Measurements from ENCODE around the gene NEDD4L. TPM values are rescaled to one million over a fixed set of nuclear protein-coding genes. Genes with fewer than 3 reads are reported as not detected.
A peak's percentile ranks its signal among the peaks of the same experiment; 100 is the strongest.
"Not testable (repeated sequence)": the region's sequence is repeated elsewhere in the genome, so short reads cannot be mapped to it uniquely, and the experiment has no call there.

NEDD4L gene
- 10 to 100 TPM; 11.2 to 28.1 (median 15.7) TPM for total RNA-seq (2021; fragmentation: NEBNext Ultra II Directional; extraction: Animal tissue kit (Norgen Biotek cat#: 25700))
- long read RNA-seq, full-length matches to known transcripts = 1 of 14 reads
- long read RNA-seq, partial matches to known transcripts = 4 of 14 reads
- long read RNA-seq, other reads (novel, unspliced or antisense) = 9 of 14 reads

DNA sequence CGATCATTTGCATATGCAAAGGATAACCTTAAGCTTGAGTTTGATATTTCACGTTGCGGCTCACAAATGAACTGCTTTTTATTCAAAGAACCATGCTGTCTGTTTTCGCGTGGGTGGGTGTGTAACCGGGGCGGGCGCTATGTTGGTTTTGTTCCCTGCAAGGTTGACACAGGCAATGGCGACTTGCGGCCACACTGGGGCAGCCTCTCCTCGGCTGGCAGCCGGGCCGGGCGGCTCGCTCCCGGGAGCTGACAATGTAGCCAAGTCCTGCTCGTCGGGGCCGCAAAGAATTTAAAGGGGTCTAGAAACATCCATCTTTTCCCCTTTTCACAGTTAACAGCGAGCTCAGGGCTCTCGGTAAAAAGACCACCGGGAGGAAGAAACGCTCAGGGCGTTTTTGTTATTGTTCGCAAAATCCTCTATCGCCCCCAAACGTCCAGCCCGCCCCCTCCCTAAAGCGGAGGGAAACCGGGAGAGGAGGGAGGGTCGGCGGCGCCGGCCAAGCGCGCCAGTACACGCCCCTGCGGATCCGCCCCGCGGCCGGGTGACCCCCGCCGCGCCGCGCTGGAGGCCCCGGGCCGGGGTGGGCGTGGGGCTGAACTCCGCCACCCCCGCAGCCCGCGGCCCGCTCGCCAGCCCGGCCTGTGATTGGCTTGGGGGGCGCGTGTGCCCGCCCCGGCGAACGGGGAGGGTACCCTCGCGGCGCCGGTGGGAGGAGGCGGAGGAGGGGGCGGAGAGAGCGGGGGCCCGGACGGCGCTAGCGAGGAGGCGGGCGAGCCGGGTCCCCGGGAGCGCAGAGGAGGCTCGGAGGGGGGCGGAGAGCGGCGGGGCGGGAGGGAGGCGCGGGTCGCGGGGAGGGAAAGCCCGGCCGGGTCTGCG, at the start of gene NEDD4L:
Gene NEDD4L (plus strand): TSS at position 736 of the 879 bp plus-strand sequence. CDS start 435 bp downstream, outside the sequence.
- peak; percentile 65 for DNase-seq
- Mint-ChIP-seq H3K4me1 (ENCODE audit: low read depth) (peaks cover 30% of the 10 kb centered on the region), H3K4me3 (peak within 1 kb of the TSS; percentile 87), H3K9me3 (no peaks in the 10 kb centered on the region), H3K27me3 (ENCODE audit: insufficient read depth) (peaks cover 30% of the 10 kb centered on the region), H3K27ac (no peak within 1 kb of the TSS), H3K36me3 (ENCODE audit: low read depth) (no peaks in the 10 kb centered on the region)
- TF ChIP-seq, protein P1, sequence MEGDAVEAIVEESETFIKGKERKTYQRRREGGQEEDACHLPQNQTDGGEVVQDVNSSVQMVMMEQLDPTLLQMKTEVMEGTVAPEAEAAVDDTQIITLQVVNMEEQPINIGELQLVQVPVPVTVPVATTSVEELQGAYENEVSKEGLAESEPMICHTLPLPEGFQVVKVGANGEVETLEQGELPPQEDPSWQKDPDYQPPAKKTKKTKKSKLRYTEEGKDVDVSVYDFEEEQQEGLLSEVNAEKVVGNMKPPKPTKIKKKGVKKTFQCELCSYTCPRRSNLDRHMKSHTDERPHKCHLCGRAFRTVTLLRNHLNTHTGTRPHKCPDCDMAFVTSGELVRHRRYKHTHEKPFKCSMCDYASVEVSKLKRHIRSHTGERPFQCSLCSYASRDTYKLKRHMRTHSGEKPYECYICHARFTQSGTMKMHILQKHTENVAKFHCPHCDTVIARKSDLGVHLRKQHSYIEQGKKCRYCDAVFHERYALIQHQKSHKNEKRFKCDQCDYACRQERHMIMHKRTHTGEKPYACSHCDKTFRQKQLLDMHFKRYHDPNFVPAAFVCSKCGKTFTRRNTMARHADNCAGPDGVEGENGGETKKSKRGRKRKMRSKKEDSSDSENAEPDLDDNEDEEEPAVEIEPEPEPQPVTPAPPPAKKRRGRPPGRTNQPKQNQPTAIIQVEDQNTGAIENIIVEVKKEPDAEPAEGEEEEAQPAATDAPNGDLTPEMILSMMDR (IDR thresholded peaks at IDR 0.05) = peak; percentile 84

DNA sequence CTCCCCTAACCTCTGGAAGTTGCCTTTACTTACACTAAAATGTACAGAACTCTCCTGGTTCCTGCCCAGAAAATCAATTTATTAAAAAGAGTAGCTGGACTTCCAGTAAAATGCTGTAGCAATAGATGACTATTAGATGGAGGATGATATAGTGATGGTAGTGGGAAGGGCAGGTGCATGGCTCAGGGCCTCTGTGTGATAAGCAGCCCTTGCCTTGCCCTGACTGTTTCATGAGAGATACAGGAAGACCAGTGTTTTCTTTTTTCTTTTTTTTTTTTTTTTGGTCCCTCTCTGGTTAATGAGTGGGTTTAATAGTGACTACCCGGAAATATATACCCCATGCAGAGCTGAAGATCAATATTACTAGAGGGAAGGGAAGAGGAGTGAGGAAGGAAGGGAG, 48.7 kb upstream of the NEDD4L start:
- Mint-ChIP-seq H3K4me3 (no peak overlapping the region), H3K27ac (no peak overlapping the region), H3K9me3 (no peaks in the 10 kb centered on the region; the same call in 1 of the 2 replicates), H3K36me3 (ENCODE audit: low read depth) (no peaks in the 10 kb centered on the region), H3K4me1 (ENCODE audit: low read depth) (peaks cover 20% of the 10 kb centered on the region), H3K27me3 (ENCODE audit: insufficient read depth) (peaks cover 42% of the 10 kb centered on the region)
- no peak for DNase-seq
- TF ChIP-seq, protein P1 (IDR thresholded peaks at IDR 0.05) = no peak

DNA sequence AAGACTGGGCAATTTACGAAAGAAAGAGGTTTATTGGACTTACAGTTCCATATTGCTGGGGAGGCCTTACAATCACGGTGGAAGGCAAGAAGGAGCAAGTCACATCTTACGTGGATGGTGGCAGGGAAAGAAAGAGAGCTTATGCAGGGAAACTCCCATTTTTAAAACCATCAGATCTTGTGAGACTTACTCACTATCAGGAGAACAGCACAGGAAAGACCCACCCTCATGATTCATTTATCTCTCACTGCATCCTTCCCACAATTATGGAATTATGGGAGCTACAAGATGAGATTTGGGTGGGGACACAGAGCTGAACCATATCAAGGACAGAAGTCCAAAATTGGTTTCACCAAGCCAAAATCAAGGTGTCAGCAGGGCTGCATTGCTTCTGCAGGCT, 47.1 kb upstream of the NEDD4L start:
- not testable (repeated sequence) for H3K36me3 Mint-ChIP-seq (ENCODE audit: low read depth); H3K4me3 Mint-ChIP-seq; H3K27ac Mint-ChIP-seq; H3K9me3 Mint-ChIP-seq; DNase-seq
- peaks cover 20% of the 10 kb centered on the region for H3K4me1 Mint-ChIP-seq (ENCODE audit: low read depth)
- H3K27me3 Mint-ChIP-seq (ENCODE audit: insufficient read depth) = peaks cover 33% of the 10 kb centered on the region

DNA sequence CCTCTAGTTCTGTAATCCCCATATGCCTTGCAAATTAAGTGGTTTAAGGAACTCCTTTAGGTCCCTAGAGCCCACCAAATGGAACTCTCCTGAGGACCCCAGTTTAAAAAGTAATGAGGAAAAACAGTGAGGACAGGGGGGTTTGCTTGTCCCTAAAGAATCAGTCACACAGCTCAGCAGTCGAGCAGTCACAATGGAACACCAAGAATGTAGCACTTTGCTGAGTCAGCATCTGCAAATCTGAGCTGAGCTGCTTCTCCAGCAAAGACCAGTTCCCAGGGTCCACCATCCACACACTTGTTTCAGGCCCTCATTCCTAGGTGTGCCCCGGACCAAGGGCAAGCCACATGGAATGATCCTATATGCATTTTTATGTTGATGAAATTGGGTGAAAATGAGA, 46.2 kb upstream of the NEDD4L start:
- Mint-ChIP-seq H3K36me3 (ENCODE audit: low read depth) (no peaks in the 10 kb centered on the region), H3K4me1 (ENCODE audit: low read depth) (peaks cover 20% of the 10 kb centered on the region), H3K27me3 (ENCODE audit: insufficient read depth) (peaks cover 37% of the 10 kb centered on the region), H3K27ac (no peak overlapping the region), H3K9me3 (no peaks in the 10 kb centered on the region; the same call in 1 of the 2 replicates), H3K4me3 (no peak overlapping the region)
- no peak for DNase-seq
- TF ChIP-seq, protein P1 (IDR thresholded peaks at IDR 0.05) = no peak

DNA sequence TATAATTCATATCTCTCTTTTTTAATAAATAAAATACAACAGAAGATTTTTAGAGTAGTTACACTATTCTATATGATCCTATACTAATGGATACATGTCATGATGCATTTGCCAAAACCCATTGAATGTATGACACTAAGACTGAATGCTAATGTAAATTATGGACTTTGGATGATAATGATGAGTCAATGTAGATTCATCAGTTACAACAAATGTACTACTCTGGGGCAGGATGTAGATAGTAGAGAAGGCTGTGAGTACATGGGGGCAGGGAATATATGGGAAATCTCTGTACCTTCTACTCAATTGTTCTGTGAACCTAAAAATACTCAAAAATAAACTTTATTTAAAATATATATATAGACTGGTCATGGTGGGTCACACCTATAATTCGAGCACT, 45.6 kb upstream of the NEDD4L start:
- Mint-ChIP-seq H3K4me3 (no peak overlapping the region), H3K27ac (no peak overlapping the region), H3K27me3 (ENCODE audit: insufficient read depth) (peaks cover 39% of the 10 kb centered on the region), H3K4me1 (ENCODE audit: low read depth) (peaks cover 24% of the 10 kb centered on the region), H3K36me3 (ENCODE audit: low read depth) (no peaks in the 10 kb centered on the region), H3K9me3 (no peaks in the 10 kb centered on the region; the same call in 1 of the 2 replicates)
- TF ChIP-seq, protein P1 (IDR thresholded peaks at IDR 0.05) = no peak
- no peak for DNase-seq

DNA sequence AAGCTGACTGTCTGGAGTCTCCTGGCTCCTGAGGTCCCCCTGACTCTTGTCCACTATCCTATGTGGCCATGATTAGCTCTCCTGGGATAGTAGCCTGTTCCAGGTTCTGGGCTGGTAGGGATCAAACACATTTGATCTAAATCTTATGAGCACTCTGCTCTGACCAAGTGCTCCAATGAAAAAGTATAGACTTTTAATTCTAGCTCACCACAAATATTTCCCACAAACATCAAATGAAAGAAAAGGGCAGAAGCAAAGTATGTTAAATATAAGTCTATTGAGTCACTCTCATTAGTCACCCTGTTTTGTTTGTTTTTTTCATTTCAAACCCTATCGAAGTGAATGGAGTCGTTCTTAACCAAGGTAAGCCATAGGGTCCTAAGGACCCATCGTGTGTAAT, 39.7 kb upstream of the NEDD4L start:
- TF ChIP-seq, protein P1 (IDR thresholded peaks at IDR 0.05) = no peak
- Mint-ChIP-seq H3K4me1 (ENCODE audit: low read depth) (peaks cover 29% of the 10 kb centered on the region), H3K27me3 (ENCODE audit: insufficient read depth) (peaks cover 22% of the 10 kb centered on the region), H3K4me3 (no peak overlapping the region), H3K27ac (peak overlapping the region; percentile 44; the same call in 1 of the 2 replicates), H3K9me3 (no peaks in the 10 kb centered on the region), H3K36me3 (ENCODE audit: low read depth) (no peaks in the 10 kb centered on the region)
- DNase-seq = peak; percentile 73
